Stimulated activated naive CD8-positive, alpha-beta T cell treated with anti-CD3 and anti-CD28 coated beads, Interleukin-15, Interleukin-2, amounts not matched to agents 100 ng/mL and 50 ng/mL, for 24 hours (primary cell): ENCODE data around the gene ARPP21.

ENCODE experiments used
- H3K27ac Mint-ChIP-seq: one replicate; pipeline ENCODE4 v1.8.0; 2021; ENCODE audit warnings: mild to moderate bottlenecking, mixed read lengths
- H3K27me3 Mint-ChIP-seq: one replicate; pipeline ENCODE4 v1.8.0; 2021; ENCODE audit warnings: mixed read lengths
- H3K36me3 Mint-ChIP-seq: one replicate; pipeline ENCODE4 v1.8.0; 2021; ENCODE audit warnings: low read depth, mixed read lengths
- H3K4me1 Mint-ChIP-seq: one replicate; pipeline ENCODE4 v1.8.0; 2021; ENCODE audit warnings: low read depth, mixed read lengths
- H3K4me3 Mint-ChIP-seq: one replicate; pipeline ENCODE4 v1.8.0; 2021; ENCODE audit warnings: mild to moderate bottlenecking, mixed read lengths
- H3K9me3 Mint-ChIP-seq: one replicate; pipeline ENCODE4 v1.8.0; 2021; ENCODE audit warnings: mixed read lengths

ARPP21 gene

GRCh38 chr3:35677797-35678196, 38.5 kb downstream of the ARPP21 start:
- Mint-ChIP-seq H3K4me1 (no peaks in the 10 kb centered on the region), H3K27ac (no peak overlapping the region), H3K27me3 (no peaks in the 10 kb centered on the region), H3K36me3 (no peaks in the 10 kb centered on the region), H3K9me3 (no peaks in the 10 kb centered on the region), H3K4me3 (no peak overlapping the region)

DNA sequence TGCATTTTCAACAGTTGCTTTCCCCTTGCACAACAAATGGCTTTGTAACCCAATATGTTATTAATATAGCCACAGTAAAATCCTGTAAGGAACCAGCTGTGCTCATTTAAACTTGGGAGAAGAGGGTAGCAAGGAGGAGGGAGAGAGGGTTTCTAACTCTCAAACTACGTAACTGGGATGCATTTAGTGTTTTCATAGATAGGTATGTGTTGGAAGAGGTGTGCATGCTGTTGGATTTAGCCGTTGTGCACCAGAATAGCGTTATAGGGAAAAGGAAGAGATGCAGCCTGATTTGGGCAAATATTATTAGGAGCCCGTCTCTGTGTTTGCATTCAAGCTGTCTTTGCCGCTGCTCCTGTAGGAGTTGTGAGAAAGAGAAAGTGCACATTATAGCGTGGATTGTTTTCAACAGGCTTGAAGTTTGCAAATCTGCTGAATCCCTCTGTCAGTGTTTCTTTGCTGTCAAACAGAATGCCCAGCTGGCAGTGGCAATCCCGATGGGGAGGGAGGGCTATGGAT, 39.4 kb downstream of the ARPP21 start:
- Mint-ChIP-seq H3K4me3 (no peak overlapping the region), H3K36me3 (no peaks in the 10 kb centered on the region), H3K27me3 (no peaks in the 10 kb centered on the region), H3K4me1 (no peaks in the 10 kb centered on the region), H3K9me3 (no peaks in the 10 kb centered on the region), H3K27ac (no peak overlapping the region)

- Mint-ChIP-seq H3K4me3 (no peak overlapping the region), H3K36me3 (no peaks in the 10 kb centered on the region), H3K27ac (no peak overlapping the region), H3K27me3 (no peaks in the 10 kb centered on the region), H3K4me1 (no peaks in the 10 kb centered on the region), H3K9me3 (no peaks in the 10 kb centered on the region)
Observed at GRCh38 chr3:35679409-35680080, 40.2 kb downstream of the ARPP21 start.

GRCh38 chr3:35680866-35681650, 41.7 kb downstream of the ARPP21 start:
- Mint-ChIP-seq H3K27ac (no peak overlapping the region), H3K27me3 (no peaks in the 10 kb centered on the region), H3K4me3 (no peak overlapping the region), H3K4me1 (no peaks in the 10 kb centered on the region), H3K36me3 (no peaks in the 10 kb centered on the region), H3K9me3 (no peaks in the 10 kb centered on the region)

- H3K9me3 Mint-ChIP-seq = no peaks in the 10 kb centered on the region
- H3K27ac Mint-ChIP-seq = no peak overlapping the region
Observed at GRCh38 chr3:35685153-35685552, 45.8 kb downstream of the ARPP21 start.

GRCh38 chr3:35688826-35689225, 49.5 kb downstream of the ARPP21 start:
- Mint-ChIP-seq H3K27me3 (no peaks in the 10 kb centered on the region), H3K9me3 (no peaks in the 10 kb centered on the region), H3K36me3 (no peaks in the 10 kb centered on the region), H3K27ac (no peak overlapping the region), H3K4me3 (no peak overlapping the region), H3K4me1 (no peaks in the 10 kb centered on the region)

More at GRCh38 chr3:35685153-35685552, 45.8 kb downstream of the ARPP21 start:
- no peaks in the 10 kb centered on the region for H3K36me3 Mint-ChIP-seq
- H3K4me3 Mint-ChIP-seq = no peak overlapping the region
- no peaks in the 10 kb centered on the region for H3K4me1 Mint-ChIP-seq
- H3K27me3 Mint-ChIP-seq = no peaks in the 10 kb centered on the region

DNA sequence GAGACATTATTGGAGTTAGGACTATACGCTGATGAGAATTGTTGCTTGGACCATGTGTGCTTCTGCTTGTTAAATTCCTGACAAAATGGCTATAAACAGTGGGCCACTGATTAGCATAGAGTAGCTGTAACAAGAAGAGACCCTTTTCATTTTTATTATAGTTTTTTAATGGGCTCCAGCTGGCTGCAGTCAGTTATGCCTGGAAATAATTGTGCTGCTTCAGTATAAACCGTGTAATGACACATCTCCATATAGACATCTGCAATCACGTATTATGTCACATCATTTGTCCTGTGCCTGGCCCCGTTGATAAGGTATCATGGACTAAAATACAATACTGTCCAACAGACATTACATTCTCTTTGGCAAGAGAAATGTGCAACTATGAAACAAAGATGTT, 50.9 kb downstream of the ARPP21 start:
- H3K27me3 Mint-ChIP-seq = no peaks in the 10 kb centered on the region
- no peak overlapping the region for H3K27ac Mint-ChIP-seq
- no peaks in the 10 kb centered on the region for H3K4me1 Mint-ChIP-seq
- H3K4me3 Mint-ChIP-seq = no peak overlapping the region
- H3K36me3 Mint-ChIP-seq = no peaks in the 10 kb centered on the region
- H3K9me3 Mint-ChIP-seq = no peaks in the 10 kb centered on the region

DNA sequence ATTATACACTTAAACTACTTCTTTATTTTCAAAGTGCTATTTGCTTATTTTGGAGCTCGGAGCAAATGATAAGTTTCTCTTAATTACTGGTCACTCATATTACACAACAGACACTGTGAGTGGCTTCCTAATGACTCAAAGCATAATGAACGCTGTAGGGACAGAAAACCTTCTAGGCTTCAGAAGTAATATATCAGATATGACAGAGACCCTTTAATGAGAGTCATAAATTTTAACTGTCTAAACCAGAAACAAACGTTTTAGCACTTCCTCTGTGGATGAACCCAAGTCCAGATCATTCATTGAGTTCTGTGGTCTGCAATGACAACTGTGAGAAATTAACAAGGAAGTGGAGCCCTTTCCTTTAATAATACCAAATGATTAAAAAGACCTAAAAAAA, 66.6 kb downstream of the ARPP21 start:
- no peaks in the 10 kb centered on the region for H3K9me3 Mint-ChIP-seq

GRCh38 chr3:35707904-35708303, 68.6 kb downstream of the ARPP21 start:
- H3K27me3 Mint-ChIP-seq = no peaks in the 10 kb centered on the region
- no peaks in the 10 kb centered on the region for H3K9me3 Mint-ChIP-seq
- H3K36me3 Mint-ChIP-seq = no peaks in the 10 kb centered on the region
- H3K4me1 Mint-ChIP-seq = no peaks in the 10 kb centered on the region
- no peak overlapping the region for H3K4me3 Mint-ChIP-seq
- no peak overlapping the region for H3K27ac Mint-ChIP-seq

More for the DNA sequence above, 66.6 kb downstream of the ARPP21 start:
- H3K4me3 Mint-ChIP-seq = no peak overlapping the region
- no peaks in the 10 kb centered on the region for H3K36me3 Mint-ChIP-seq
- no peaks in the 10 kb centered on the region for H3K27me3 Mint-ChIP-seq
- H3K27ac Mint-ChIP-seq = no peak overlapping the region
- no peaks in the 10 kb centered on the region for H3K4me1 Mint-ChIP-seq

GRCh38 chr3:35708394-35709271, 69.3 kb downstream of the ARPP21 start:
- H3K9me3 Mint-ChIP-seq = no peaks in the 10 kb centered on the region
- no peaks in the 10 kb centered on the region for H3K27me3 Mint-ChIP-seq
- no peaks in the 10 kb centered on the region for H3K36me3 Mint-ChIP-seq
- no peak overlapping the region for H3K4me3 Mint-ChIP-seq
- H3K4me1 Mint-ChIP-seq = no peaks in the 10 kb centered on the region
- H3K27ac Mint-ChIP-seq = no peak overlapping the region

GRCh38 chr3:35709691-35710090, 70.4 kb downstream of the ARPP21 start:
- Mint-ChIP-seq H3K36me3 (no peaks in the 10 kb centered on the region), H3K27ac (no peak overlapping the region), H3K9me3 (no peaks in the 10 kb centered on the region), H3K4me1 (no peaks in the 10 kb centered on the region), H3K27me3 (no peaks in the 10 kb centered on the region), H3K4me3 (no peak overlapping the region)

- H3K27me3 Mint-ChIP-seq = no peaks in the 10 kb centered on the region
- no peak overlapping the region for H3K4me3 Mint-ChIP-seq
- no peak overlapping the region for H3K27ac Mint-ChIP-seq
Observed at GRCh38 chr3:35710554-35710953, 71.2 kb downstream of the ARPP21 start.

DNA sequence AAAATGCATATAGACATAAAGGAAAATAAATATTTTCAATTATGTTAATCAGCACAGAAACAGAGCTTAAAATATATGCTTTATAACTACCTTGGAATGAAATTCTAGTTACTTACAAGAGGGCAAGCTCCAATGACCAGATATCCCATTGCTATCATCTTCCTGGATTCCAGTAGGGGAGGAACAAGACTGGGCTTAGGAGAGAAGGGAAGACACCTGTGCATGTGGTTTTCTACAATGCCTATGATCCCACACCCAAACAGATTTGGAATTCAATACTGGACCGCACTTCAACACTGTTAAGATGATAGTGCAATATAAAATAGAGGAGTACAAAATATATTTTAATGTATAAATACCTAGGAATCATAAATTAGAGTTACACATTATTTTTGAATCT, 79.6 kb downstream of the ARPP21 start:
- Mint-ChIP-seq H3K9me3 (no peaks in the 10 kb centered on the region), H3K36me3 (no peaks in the 10 kb centered on the region), H3K27ac (no peak overlapping the region), H3K27me3 (no peaks in the 10 kb centered on the region), H3K4me3 (no peak overlapping the region), H3K4me1 (no peaks in the 10 kb centered on the region)

More at GRCh38 chr3:35710554-35710953, 71.2 kb downstream of the ARPP21 start:
- Mint-ChIP-seq H3K9me3 (no peaks in the 10 kb centered on the region), H3K36me3 (no peaks in the 10 kb centered on the region), H3K4me1 (no peaks in the 10 kb centered on the region)

DNA sequence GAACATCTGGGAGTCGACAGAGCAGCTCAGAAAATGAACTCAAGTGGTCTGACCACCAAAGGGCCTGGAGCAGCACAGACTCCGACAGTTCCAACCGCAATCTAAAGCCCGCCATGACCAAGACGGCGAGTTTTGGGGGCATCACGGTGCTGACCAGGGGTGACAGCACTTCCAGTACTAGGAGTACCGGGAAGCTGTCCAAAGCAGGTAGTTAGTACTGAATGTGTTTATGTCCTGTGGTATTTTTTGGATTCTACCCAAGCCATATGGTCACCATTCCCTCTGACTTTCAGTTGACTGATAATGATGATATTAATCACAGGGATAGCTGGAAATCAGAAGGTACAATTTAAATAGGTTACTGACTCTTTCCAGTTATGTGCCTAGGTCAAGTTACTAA, 82.3 kb downstream of the ARPP21 start:
- no peaks in the 10 kb centered on the region for H3K27me3 Mint-ChIP-seq
- no peak overlapping the region for H3K27ac Mint-ChIP-seq
- no peaks in the 10 kb centered on the region for H3K36me3 Mint-ChIP-seq
- H3K9me3 Mint-ChIP-seq = no peaks in the 10 kb centered on the region
- no peak overlapping the region for H3K4me3 Mint-ChIP-seq
- H3K4me1 Mint-ChIP-seq = no peaks in the 10 kb centered on the region

DNA sequence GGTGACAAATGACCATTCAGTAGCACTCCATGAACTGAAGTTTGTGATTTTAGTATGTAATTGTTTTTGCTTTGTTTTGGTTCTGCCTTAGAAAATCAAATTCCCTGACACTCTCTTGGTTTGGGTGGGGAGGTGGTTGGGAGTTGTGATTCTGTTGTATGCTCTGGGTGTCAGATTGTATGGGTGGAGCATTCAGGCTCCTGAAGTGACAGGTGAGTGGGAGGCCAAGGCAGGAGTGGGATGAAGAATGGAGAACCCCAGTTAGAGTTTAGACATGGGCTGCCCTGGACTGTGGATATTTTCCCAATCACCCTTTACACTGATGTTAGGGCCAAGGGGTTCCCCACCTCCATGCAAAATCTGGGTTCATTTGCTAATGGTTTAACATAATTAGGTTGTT, 83.6 kb downstream of the ARPP21 start:
- Mint-ChIP-seq H3K9me3 (no peaks in the 10 kb centered on the region), H3K4me1 (no peaks in the 10 kb centered on the region), H3K27ac (no peak overlapping the region), H3K4me3 (no peak overlapping the region), H3K27me3 (no peaks in the 10 kb centered on the region), H3K36me3 (no peaks in the 10 kb centered on the region)
